GM12801 (cell line): ENCODE results near the gene WASL.

Experiments
- CTCF ChIP-seq: IDR thresholded peaks from one replicate; pipeline ENCODE4 v1.5.1; 2011; ENCODE audit warnings: control low read depth; ENCODE audit not compliant: insufficient read length; ENCODE audit errors: extremely low read depth

Gene WASL

DNA sequence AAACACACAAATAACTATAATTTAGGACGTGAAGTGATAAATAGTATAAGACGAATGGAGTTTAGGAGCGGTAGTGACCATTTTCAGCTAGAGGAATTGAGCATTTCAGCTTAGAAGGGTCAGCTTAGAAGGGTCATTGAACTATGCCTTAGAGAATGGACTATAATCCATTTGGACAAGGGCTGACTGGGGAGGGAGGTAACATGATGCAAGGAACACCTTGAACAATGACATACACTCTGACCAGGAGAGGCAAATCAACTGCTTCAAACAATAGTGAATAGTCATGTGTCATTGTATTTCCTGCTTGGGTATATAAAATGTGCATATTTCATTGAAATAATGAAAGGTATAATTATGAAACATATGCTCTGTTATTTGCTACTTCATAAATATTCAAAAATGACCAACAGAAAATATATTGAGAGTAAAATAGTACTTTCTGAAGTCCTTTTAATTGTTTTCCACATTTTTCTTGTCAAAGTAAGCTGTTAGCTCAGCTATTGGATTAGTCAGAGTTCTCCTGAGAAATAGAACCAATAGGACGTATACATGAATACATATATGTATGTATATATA lies 40.5 kb upstream of the WASL start:
- TF ChIP-seq CTCF: no peak

GRCh38 chr7:123788584-123788983 lies 39.8 kb upstream of the WASL start:
- TF ChIP-seq CTCF: no peak

GRCh38 chr7:123787220-123788007 lies 38.6 kb upstream of the WASL start:
- no peak for TF ChIP-seq CTCF

DNA sequence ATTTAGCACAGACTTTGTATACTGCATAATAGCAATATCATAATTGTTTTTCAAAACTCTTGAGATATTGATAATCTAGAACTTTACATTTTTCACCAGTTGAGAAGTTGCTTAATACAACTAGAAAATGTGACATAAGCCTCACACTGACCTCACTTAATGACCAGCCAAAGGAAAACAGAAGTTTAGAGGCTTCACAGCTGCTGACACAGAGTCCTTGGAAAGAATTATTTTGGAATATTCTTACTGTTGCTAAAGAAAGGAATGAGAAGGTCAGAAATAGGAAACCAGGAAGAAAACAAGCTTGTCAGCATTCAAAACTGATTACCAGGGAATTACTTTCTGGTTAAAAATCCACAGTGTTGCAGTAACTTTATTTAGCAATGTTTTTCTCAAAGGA lies 35.5 kb upstream of the WASL start:
- TF ChIP-seq CTCF: no peak

DNA sequence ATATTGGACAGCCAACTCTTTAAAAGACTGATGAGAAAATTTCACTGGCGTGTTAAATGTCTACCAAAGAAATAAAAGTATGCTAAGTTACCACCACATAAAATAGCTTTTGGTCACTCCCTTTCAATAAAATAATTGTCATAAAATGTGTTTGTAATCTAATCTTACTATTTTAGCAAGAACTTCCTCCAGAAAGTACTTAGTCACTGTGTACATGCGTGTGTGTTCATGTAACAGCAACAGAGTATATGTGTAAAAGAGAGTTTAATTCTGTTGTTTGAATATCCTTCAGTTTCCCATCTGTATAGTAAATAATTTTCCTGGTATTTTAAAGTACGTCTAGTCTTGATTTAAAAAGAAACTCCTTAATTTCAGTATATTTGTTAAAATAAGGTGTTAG lies 35.0 kb upstream of the WASL start:
- TF ChIP-seq CTCF: no peak

- no peak for TF ChIP-seq CTCF
Measured at GRCh38 chr7:123782071-123782798, 33.4 kb upstream of the WASL start.

DNA sequence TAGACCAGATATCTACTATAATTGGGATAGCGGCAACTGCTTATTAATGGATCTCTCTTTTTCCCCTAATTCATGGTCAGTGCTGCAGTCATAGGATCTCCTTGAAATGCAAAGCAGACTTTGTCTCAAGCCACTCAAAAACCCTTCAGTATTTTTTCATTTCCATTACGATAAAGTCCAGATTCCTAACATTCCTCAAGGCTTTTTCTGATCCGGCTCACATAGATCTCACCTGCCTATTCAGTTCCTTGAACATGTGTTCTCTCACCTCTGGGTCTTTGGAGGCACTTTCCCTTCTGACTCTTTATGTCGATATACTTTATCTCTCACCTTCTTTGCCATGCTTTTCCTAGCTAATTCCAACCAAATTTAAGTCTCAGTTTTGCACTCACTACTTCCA lies 25.7 kb upstream of the WASL start:
- TF ChIP-seq CTCF: no peak
